SK-N-SH (cell line): ENCODE measurements around the gene GCA. TPM values are rescaled to one million over a fixed set of nuclear protein-coding genes. Genes with fewer than 3 reads are reported as not detected.

ENCODE experiments used
- CTCF ChIA-PET: fragments of 300-600, 350-600 bp; formaldehyde crosslinking; extraction: SDS; loops from one replicate; lab custom pipeline; 2021; lab: Yijun Ruan, JAX
- POLR2A ChIA-PET: fragments of 350-600 bp; sonication (Branson Sonifier 250); formaldehyde crosslinking; extraction: SDS; loops from one replicate; lab custom pipeline; 2020; ENCODE audit warnings: antibody characterized with exemption, inconsistent platforms; lab: Yijun Ruan, JAX
- DNase-seq: peaks from one replicate; pipeline ENCODE4 v3.0.0; 2012
- H2AFZ ChIP-seq: fragments of 200-600 bp; sonication (generic); 2 replicates; pipeline ENCODE4 v1.8.1; 2016; ENCODE audit warnings: antibody characterized with exemption, mild to moderate bottlenecking, low read depth
- H3F3A ChIP-seq: fragments of 200-600 bp; sonication (generic); replicated peaks from 2 replicates; pipeline ENCODE3; 2016; ENCODE audit warnings: antibody characterized with exemption, mild to moderate bottlenecking; ENCODE audit not compliant: insufficient read depth
- H3K27ac ChIP-seq, 2 experiments: fragments of 200-500 bp in 1 of 2; fragments of 200-600 bp in 1 of 2; sonication (Bioruptor generic) in 1 of 2; sonication (generic), shearing (Covaris generic) in 1 of 2; 2 replicates each; pipeline versions ENCODE4 v1.5.1 to v1.6.1; 2014 to 2016; ENCODE audit warnings: low read depth in 2 of 2, inconsistent platforms in 1 of 2, low read length in 1 of 2, mild to moderate bottlenecking in 1 of 2, mixed read lengths in 1 of 2
- H3K27me3 ChIP-seq: fragments of 200-600 bp; sonication (generic), shearing (Covaris generic); 2 replicates; pipeline ENCODE4 v1.6.1; 2016; ENCODE audit warnings: mixed run types; ENCODE audit not compliant: insufficient read depth
- H3K36me3 ChIP-seq, 2 experiments: fragments of 200-500 bp in 1 of 2; fragments of 200-600 bp in 1 of 2; sonication (Bioruptor generic) in 1 of 2; sonication (generic) in 1 of 2; replicated peaks in 1 of 2; 2 replicates each; pipeline versions ENCODE3 to v1.5.1; 2014 to 2016; ENCODE audit warnings: low read length in 1 of 2, mild to moderate bottlenecking in 1 of 2; ENCODE audit not compliant: insufficient read depth in 2 of 2, control insufficient read depth in 1 of 2
- H3K4me1 ChIP-seq, 2 experiments: fragments of 200-500 bp in 1 of 2; fragments of 200-600 bp in 1 of 2; sonication (Bioruptor generic) in 1 of 2; sonication (generic), shearing (Covaris generic) in 1 of 2; 2 replicates each; pipeline versions ENCODE4 v1.5.1 to v1.6.1; 2014 to 2016; ENCODE audit warnings: low read depth in 1 of 2, low read length in 1 of 2, mixed run types in 1 of 2; ENCODE audit not compliant: insufficient read depth in 2 of 2, control insufficient read depth in 1 of 2
- H3K4me2 ChIP-seq: fragments of 200-600 bp; sonication (generic), shearing (Covaris generic); 2 replicates; pipeline ENCODE4 v1.6.1; 2017; ENCODE audit warnings: mixed run types
- H3K4me3 ChIP-seq, 2 experiments: fragments of 200-500 bp in 1 of 2; fragments of 200-600 bp in 1 of 2; sonication (Bioruptor generic) in 1 of 2; sonication (generic), shearing (Covaris generic) in 1 of 2; 2 replicates each; pipeline versions ENCODE4 v1.5.1 to v1.8.1; 2014 to 2016; ENCODE audit warnings: low read depth in 2 of 2, inconsistent platforms in 1 of 2, low read length in 1 of 2, mild to moderate bottlenecking in 1 of 2, mixed read lengths in 1 of 2, moderate library complexity in 1 of 2
- H3K79me2 ChIP-seq: fragments of 200-600 bp; sonication (generic); 2 replicates; pipeline ENCODE4 v1.8.1; 2017; ENCODE audit warnings: mild to moderate bottlenecking; ENCODE audit not compliant: insufficient read depth
- H3K9ac ChIP-seq: fragments of 200-600 bp; sonication (generic); 2 replicates; pipeline ENCODE4 v1.6.1; 2017; ENCODE audit warnings: mixed run types
- H3K9me2 ChIP-seq: fragments of 200-600 bp; sonication (generic); 2 replicates; pipeline ENCODE4 v1.6.1; 2017; ENCODE audit warnings: mixed run types
- H3K9me3 ChIP-seq: fragments of 200-600 bp; sonication (generic); 2 replicates; pipeline ENCODE4 v1.6.1; 2017; ENCODE audit warnings: mixed run types, mild to moderate bottlenecking, moderate library complexity
- H4K20me1 ChIP-seq: fragments of 200-600 bp; sonication (generic); 2 replicates; pipeline ENCODE4 v1.6.1; 2017; ENCODE audit warnings: mild to moderate bottlenecking, mixed run types; ENCODE audit not compliant: insufficient read depth
- CHD2 ChIP-seq: fragments of 150-350 bp; IDR thresholded peaks from 2 replicates; pipeline ENCODE4 v1.6.1; 2018; ENCODE audit warnings: low read length; ENCODE audit not compliant: partially characterized antibody
- EP300 ChIP-seq, 2 experiments: IDR thresholded peaks; 2 replicates each; pipeline versions ENCODE4 v1.4.0 to v1.6.1; 2012; ENCODE audit warnings: borderline replicate concordance in 1 of 2, low read depth in 1 of 2, low read length in 1 of 2
- EZH2phosphoT487 ChIP-seq: fragments of 200-600 bp; sonication (generic); IDR thresholded peaks from 2 replicates; pipeline ENCODE4 v1.6.1; 2017; ENCODE audit warnings: low read depth, mixed run types, mild to moderate bottlenecking, antibody characterized with exemption, moderate library complexity, borderline replicate concordance
- FOSL2 ChIP-seq: IDR thresholded peaks from 2 replicates; pipeline ENCODE4 v1.4.0; 2012; ENCODE audit warnings: low read depth, mild to moderate bottlenecking, moderate library complexity, borderline replicate concordance
- FOXJ3 ChIP-seq: sonication (generic); formaldehyde crosslinking; IDR thresholded peaks from 2 replicates; pipeline ENCODE4 v1.5.1; 2020; ENCODE audit warnings: mild to moderate bottlenecking, missing genetic modification reagents
- FOXM1 ChIP-seq: IDR thresholded peaks from 2 replicates; pipeline ENCODE4 v1.4.0; 2012; ENCODE audit warnings: low read depth, mild to moderate bottlenecking
- IRF3 ChIP-seq: fragments of 150-350 bp; IDR thresholded peaks from 2 replicates; pipeline ENCODE4 v1.6.1; 2016; ENCODE audit warnings: mild to moderate bottlenecking, low read depth, low read length
- NFIC ChIP-seq: IDR thresholded peaks from 2 replicates; pipeline ENCODE4 v1.4.0; 2012; ENCODE audit warnings: borderline replicate concordance
- NRF1 ChIP-seq: IDR thresholded peaks from 2 replicates; pipeline ENCODE4 v1.6.1; 2012; ENCODE audit warnings: low read depth, mild to moderate bottlenecking, low read length
- PBX3 ChIP-seq: IDR thresholded peaks from 2 replicates; pipeline ENCODE4; 2012
- RAD21 ChIP-seq: IDR thresholded peaks from 2 replicates; pipeline ENCODE4 v1.6.1; 2012; ENCODE audit warnings: mild to moderate bottlenecking, low read length
- REST ChIP-seq: IDR thresholded peaks from 2 replicates; pipeline ENCODE4 v1.6.1; 2012; ENCODE audit warnings: mild to moderate bottlenecking, low read depth, low read length, moderate library complexity
- RXRA ChIP-seq: IDR thresholded peaks from 2 replicates; pipeline ENCODE4 v1.4.0; 2012; ENCODE audit warnings: low read depth, mild to moderate bottlenecking, borderline replicate concordance
- TAF1 ChIP-seq: IDR thresholded peaks from 2 replicates; pipeline ENCODE4 v1.6.1; 2012; ENCODE audit warnings: low read depth, mild to moderate bottlenecking, low read length, moderate library complexity, borderline replicate concordance
- TCF12 ChIP-seq: IDR thresholded peaks from 2 replicates; pipeline ENCODE4 v1.4.0; 2012
- WGBS: methylation state at CpG from one replicate; pipeline ENCODE4 v1.1.6; 2017; ENCODE audit warnings: low lambda C conversion rate; 5-methylcytosine and 5-hydroxymethylcytosine counted together
- polyA plus RNA-seq, 3 experiments: library from polyadenylated mRNA; depleted of rRNA; stranded (reverse); fragments of >200 nt; gene quantifications; 2 replicates each; pipeline ENCODE4 v1.2.3, GENCODE V29; 2012
- TF ChIP-seq, protein P1 (sequence below): fragments of 200-600 bp; sonication (generic); IDR thresholded peaks from 2 replicates; pipeline ENCODE4 v1.6.1; 2017; ENCODE audit warnings: antibody characterized with exemption, mild to moderate bottlenecking, moderate library complexity
- TF ChIP-seq, protein P2 (sequence below): IDR thresholded peaks from 2 replicates; pipeline ENCODE4 v1.4.0; 2012; ENCODE audit warnings: low read depth, borderline replicate concordance

GCA gene
- polyA plus RNA-seq, 1 of the 3 experiments (the other 2 are of a cell fraction): 12.2 TPM

DNA sequence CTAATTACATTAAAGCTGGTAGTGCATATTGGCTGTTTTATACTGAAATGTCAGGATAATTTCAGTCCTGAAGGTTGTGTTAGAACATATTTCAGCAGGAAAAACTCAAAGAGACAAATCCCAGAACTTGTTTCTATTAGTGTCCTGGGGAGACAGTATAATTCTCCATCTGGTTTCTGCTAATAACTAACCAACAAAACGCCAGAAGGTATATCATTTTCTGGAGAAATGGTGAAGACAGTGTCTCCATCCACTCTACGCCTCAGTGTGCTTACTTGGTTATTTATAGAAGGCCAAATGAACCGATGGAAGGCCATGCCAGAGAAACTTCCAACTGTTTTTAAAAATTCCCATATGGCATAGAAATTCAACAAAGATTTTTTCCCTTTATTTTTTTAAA is 41.6 kb downstream of the GCA start (continued):
- no peak for TF ChIP-seq REST
- no peak for TF ChIP-seq EP300 (IDR thresholded peaks at IDR 0.05; ENCODE audit: borderline replicate concordance in 1 of 2, low read depth in 1 of 2, low read length in 1 of 2)
- TF ChIP-seq FOXM1: no peak
- TF ChIP-seq TCF12: no peak

- CTCF ChIA-PET: no interaction called here
- no peak overlapping the region for H3K4me3 ChIP-seq
- H3K9ac ChIP-seq: no peak overlapping the region
- no peaks in the 10 kb centered on the region for H3K9me3 ChIP-seq
- no peak overlapping the region for H3K4me2 ChIP-seq
- no peaks in the 10 kb centered on the region for H3F3A ChIP-seq
- TF ChIP-seq FOSL2 (no peak), RXRA (no peak), RAD21 (no peak)
- H4K20me1 ChIP-seq: no peaks in the 10 kb centered on the region
- no peaks in the 10 kb centered on the region for H3K79me2 ChIP-seq
- POLR2A ChIA-PET: no interaction called here
- H3K27ac ChIP-seq: no peak overlapping the region
- no peaks in the 10 kb centered on the region for H3K9me2 ChIP-seq
- no peaks in the 10 kb centered on the region for H3K27me3 ChIP-seq
- WGBS: 85% methylated on average over 4 of the region's 4 CpGs
- no peak for DNase-seq
- no peak overlapping the region for H2AFZ ChIP-seq
- H3K36me3 ChIP-seq: no peaks in the 10 kb centered on the region
- H3K4me1 ChIP-seq: no peaks in the 10 kb centered on the region
These were observed 46.9 kb downstream of the GCA start for GRCh38 chr2:162390801-162391200.

DNA sequence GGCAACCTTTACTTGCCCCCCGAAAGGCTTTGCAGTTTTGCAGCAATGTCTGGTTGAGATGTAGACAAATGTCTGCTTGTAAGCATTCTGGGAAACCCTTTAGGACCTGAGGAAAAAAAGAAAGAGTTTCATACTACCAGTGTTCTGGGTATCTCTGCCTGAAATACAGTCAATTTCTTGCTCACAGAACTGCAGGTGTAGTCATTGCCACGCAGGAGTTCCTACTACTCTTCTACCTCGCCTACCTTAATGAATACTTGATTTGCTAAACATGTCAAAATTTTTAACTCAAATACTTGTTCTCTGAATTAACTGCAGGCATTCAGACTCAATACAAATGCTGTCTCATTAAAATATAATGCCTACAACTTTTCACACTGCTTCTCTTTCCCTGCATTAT is 56.4 kb downstream of the GCA start:
- H3K4me2 ChIP-seq: no peak overlapping the region
- no peaks in the 10 kb centered on the region for H3K36me3 ChIP-seq
- no peaks in the 10 kb centered on the region for H3K9me3 ChIP-seq
- H3K27ac ChIP-seq: no peak overlapping the region
- ChIA-PET CTCF (interaction anchor here (0.7 kb wide), 1 partner anchor 364 kb away, joined by 3 read pairs; no protein-coding TSS in a partner anchor), POLR2A (no interaction called here)
- WGBS: 30% methylated on average over 3 of the region's 3 CpGs
- H3K4me1 ChIP-seq: no peaks in the 10 kb centered on the region
- no peak overlapping the region for H3K4me3 ChIP-seq
- no peaks in the 10 kb centered on the region for H3K79me2 ChIP-seq
- no peaks in the 10 kb centered on the region for H3K9me2 ChIP-seq
- no peaks in the 10 kb centered on the region for H3F3A ChIP-seq
- H4K20me1 ChIP-seq: no peaks in the 10 kb centered on the region
- H3K9ac ChIP-seq: no peak overlapping the region
- H2AFZ ChIP-seq: no peak overlapping the region
- DNase-seq: no peak
- no peaks in the 10 kb centered on the region; the same call in 1 of the 2 replicates for H3K27me3 ChIP-seq
- TF ChIP-seq NFIC (no peak), RAD21 (no peak), NRF1 (no peak), TAF1 (no peak), CHD2 (no peak), FOXJ3 (CRISPR knock-in tag) (no peak), EZH2phosphoT487 (no peak), PBX3 (no peak), IRF3 (no peak)
- TF ChIP-seq, protein P1, sequence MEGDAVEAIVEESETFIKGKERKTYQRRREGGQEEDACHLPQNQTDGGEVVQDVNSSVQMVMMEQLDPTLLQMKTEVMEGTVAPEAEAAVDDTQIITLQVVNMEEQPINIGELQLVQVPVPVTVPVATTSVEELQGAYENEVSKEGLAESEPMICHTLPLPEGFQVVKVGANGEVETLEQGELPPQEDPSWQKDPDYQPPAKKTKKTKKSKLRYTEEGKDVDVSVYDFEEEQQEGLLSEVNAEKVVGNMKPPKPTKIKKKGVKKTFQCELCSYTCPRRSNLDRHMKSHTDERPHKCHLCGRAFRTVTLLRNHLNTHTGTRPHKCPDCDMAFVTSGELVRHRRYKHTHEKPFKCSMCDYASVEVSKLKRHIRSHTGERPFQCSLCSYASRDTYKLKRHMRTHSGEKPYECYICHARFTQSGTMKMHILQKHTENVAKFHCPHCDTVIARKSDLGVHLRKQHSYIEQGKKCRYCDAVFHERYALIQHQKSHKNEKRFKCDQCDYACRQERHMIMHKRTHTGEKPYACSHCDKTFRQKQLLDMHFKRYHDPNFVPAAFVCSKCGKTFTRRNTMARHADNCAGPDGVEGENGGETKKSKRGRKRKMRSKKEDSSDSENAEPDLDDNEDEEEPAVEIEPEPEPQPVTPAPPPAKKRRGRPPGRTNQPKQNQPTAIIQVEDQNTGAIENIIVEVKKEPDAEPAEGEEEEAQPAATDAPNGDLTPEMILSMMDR: no peak
- TF ChIP-seq, protein P2, sequence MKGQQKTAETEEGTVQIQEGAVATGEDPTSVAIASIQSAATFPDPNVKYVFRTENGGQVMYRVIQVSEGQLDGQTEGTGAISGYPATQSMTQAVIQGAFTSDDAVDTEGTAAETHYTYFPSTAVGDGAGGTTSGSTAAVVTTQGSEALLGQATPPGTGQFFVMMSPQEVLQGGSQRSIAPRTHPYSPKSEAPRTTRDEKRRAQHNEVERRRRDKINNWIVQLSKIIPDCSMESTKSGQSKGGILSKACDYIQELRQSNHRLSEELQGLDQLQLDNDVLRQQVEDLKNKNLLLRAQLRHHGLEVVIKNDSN: no peak
